MCF 10A (cell line): ENCODE data around the gene SSNA1. TPM values are rescaled to one million over a fixed set of nuclear protein-coding genes. Genes with fewer than 3 reads are reported as not detected.
"Not testable (repeated sequence)": the region's sequence is repeated elsewhere in the genome, so short reads cannot be mapped to it uniquely, and the experiment has no call there.

Experiments used
- BruUV-seq: library from RNA; stranded (reverse); fragments of 400-500 nt; replicated peaks from 2 replicates; lab custom pipeline; 2021; lab: Mats Ljungman, UMichigan
- CTCF ChIA-PET: fragments of 300-600 bp; sonication (Branson Sonifier 250); formaldehyde crosslinking; extraction: SDS; loops from one replicate; lab custom pipeline; 2021; ENCODE audit warnings: antibody characterized with exemption, inconsistent platforms; lab: Yijun Ruan, JAX
- POLR2A ChIA-PET: fragments of 300-600, 350-650 bp; sonication (Branson Sonifier 250); formaldehyde crosslinking; extraction: SDS; loops from one replicate; lab custom pipeline; 2020; ENCODE audit warnings: antibody characterized with exemption, inconsistent platforms; lab: Yijun Ruan, JAX
- DNase-seq: peaks from one replicate; pipeline ENCODE4 v3.0.0-alpha.2; 2018; ENCODE audit not compliant: unreplicated experiment
- H3K27ac Mint-ChIP-seq: one replicate; pipeline ENCODE4 v1.8.0; 2022; ENCODE audit warnings: mild to moderate bottlenecking, low read depth, mixed read lengths; ENCODE audit not compliant: unreplicated experiment
- H3K27me3 Mint-ChIP-seq: one replicate; pipeline ENCODE4 v1.8.0; 2022; ENCODE audit warnings: mixed read lengths; ENCODE audit not compliant: insufficient read depth, unreplicated experiment
- H3K36me3 Mint-ChIP-seq: one replicate; pipeline ENCODE4 v1.8.0; 2022; ENCODE audit warnings: mild to moderate bottlenecking, moderate library complexity, mixed read lengths; ENCODE audit not compliant: insufficient read depth, unreplicated experiment
- H3K4me1 Mint-ChIP-seq: one replicate; pipeline ENCODE4 v1.8.0; 2022; ENCODE audit warnings: mixed read lengths; ENCODE audit not compliant: insufficient read depth, unreplicated experiment
- H3K4me3 Mint-ChIP-seq: one replicate; pipeline ENCODE4 v1.8.0; 2022; ENCODE audit warnings: mild to moderate bottlenecking, moderate library complexity, mixed read lengths; ENCODE audit not compliant: unreplicated experiment
- H3K9me3 Mint-ChIP-seq: one replicate; pipeline ENCODE4 v1.8.0; 2022; ENCODE audit warnings: mixed read lengths; ENCODE audit not compliant: unreplicated experiment
- intact Hi-C: fragments of 100-400 bp; cut with micrococcal nuclease; formaldehyde crosslinking; loops from 2 replicates; pipeline ENCODE4 v1.14.1; 2022
- total RNA-seq: library from RNA; stranded (reverse); gene quantifications from 2 replicates; pipeline ENCODE4 v1.2.3, GENCODE V29; 2022
- TF ChIP-seq, protein P1 (sequence below): fragments of 200-600 bp; IDR thresholded peaks from one replicate; pipeline ENCODE4 v1.8.0; 2022; ENCODE audit warnings: antibody characterized with exemption, mild to moderate bottlenecking; ENCODE audit not compliant: unreplicated experiment

The SSNA1 gene
- total RNA-seq, 1 experiment from 2014 or later: 81.4 TPM

DNA sequence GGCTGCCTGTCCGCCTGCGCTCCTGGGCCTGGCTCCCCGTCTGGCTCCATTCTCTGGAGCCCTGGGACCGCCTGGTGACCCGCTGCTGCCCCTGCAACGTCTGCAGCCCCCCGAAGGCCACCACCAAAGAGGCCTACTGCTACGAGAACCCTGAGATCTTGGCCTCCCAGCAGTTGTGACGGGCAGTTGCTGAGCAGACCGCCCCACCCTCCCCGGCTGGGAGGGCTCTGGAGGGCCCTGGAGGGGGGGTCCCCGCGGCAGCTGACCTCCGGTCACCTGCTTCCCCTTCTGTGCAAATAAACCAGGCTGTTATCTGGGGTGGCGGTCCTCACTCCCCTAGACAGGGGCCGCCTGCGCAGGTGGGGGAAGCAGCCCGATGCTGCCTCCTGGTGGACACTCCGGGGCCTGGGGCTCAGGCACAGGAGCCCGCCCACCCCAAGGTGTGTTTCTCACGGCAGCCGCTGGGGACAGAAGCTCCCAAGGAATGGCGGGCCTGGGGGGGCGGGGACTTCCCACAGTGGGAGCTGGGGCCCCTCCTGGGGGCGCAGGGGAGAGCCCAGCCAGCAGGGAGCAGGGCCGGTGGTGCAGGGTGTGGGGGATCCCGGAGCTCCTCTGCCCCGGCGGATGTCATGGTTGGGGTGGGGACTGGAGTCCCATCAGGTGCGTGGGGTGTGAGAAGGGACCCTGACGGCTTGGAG lies 47.9 kb downstream of the SSNA1 start:
- CTCF ChIA-PET: interaction anchor here (0.6 to 3.5 kb wide), 33 partner anchors 9 to 369 kb away, joined by 3 to 36 read pairs (median 4); partner anchors contain the start of genes ANAPC2, CYSRT1, EXD3 and NELFB
- BruUV-seq: no TSS peak
- TF ChIP-seq, protein P1, sequence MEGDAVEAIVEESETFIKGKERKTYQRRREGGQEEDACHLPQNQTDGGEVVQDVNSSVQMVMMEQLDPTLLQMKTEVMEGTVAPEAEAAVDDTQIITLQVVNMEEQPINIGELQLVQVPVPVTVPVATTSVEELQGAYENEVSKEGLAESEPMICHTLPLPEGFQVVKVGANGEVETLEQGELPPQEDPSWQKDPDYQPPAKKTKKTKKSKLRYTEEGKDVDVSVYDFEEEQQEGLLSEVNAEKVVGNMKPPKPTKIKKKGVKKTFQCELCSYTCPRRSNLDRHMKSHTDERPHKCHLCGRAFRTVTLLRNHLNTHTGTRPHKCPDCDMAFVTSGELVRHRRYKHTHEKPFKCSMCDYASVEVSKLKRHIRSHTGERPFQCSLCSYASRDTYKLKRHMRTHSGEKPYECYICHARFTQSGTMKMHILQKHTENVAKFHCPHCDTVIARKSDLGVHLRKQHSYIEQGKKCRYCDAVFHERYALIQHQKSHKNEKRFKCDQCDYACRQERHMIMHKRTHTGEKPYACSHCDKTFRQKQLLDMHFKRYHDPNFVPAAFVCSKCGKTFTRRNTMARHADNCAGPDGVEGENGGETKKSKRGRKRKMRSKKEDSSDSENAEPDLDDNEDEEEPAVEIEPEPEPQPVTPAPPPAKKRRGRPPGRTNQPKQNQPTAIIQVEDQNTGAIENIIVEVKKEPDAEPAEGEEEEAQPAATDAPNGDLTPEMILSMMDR: peak; percentile 98
- Mint-ChIP-seq H3K4me1 (no peaks in the 10 kb centered on the region), H3K27me3 (no peaks in the 10 kb centered on the region), H3K9me3 (no peaks in the 10 kb centered on the region), H3K27ac (no peak overlapping the region), H3K4me3 (no peak overlapping the region), H3K36me3 (peaks cover 21% of the 10 kb centered on the region)
- POLR2A ChIA-PET: interaction anchor here (1.0 to 1.8 kb wide), 5 partner anchors 11 to 107 kb away, joined by 4 to 16 read pairs (median 4); partner anchors contain the start of genes ANAPC2, CYSRT1, SSNA1 and TPRN
- DNase-seq: peak; percentile 81
- intact Hi-C loops: no loop called here

DNA sequence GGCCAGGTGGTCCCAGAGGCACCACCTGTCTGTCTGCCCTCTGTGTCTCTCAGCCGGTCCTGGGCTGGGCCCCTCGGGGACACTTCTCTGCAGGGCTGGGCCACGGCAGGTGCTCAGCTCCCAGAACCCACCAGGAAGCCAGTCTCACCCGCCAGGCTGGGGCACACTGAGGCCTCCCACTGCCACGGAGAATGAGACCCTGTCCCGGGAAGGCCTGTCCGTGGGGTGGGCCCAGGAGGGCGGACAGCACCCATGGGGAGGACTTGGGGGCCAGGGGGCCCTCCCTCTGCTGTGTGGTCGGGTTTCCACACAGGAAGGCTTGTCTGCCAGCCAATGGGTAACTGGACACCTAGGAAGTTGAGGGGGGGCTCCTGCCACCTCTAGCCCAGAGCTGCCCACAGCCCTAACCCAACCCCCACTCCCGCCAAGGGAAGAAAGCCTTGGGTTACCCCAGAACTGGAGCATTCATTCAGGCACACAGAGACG lies 48.5 kb downstream of the SSNA1 start:
- DNase-seq: no peak
- no TSS peak for BruUV-seq
- POLR2A ChIA-PET: interaction anchor here (1.0 to 1.8 kb wide), 5 partner anchors 10 to 108 kb away, joined by 4 to 16 read pairs (median 4); partner anchors contain the start of genes ANAPC2, CYSRT1, SSNA1 and TPRN
- H3K4me1 Mint-ChIP-seq: no peaks in the 10 kb centered on the region
- TF ChIP-seq, protein P1: no peak
- CTCF ChIA-PET: interaction anchor here (0.6 to 3.5 kb wide), 33 partner anchors 8 to 369 kb away, joined by 3 to 36 read pairs (median 4); partner anchors contain the start of genes ANAPC2, CYSRT1, EXD3 and NELFB
- H3K4me3 Mint-ChIP-seq: no peak overlapping the region
- no peaks in the 10 kb centered on the region for H3K27me3 Mint-ChIP-seq
- no peaks in the 10 kb centered on the region for H3K9me3 Mint-ChIP-seq
- no peak overlapping the region for H3K27ac Mint-ChIP-seq
- H3K36me3 Mint-ChIP-seq: peaks cover 26% of the 10 kb centered on the region
- intact Hi-C loops: no loop called here

DNA sequence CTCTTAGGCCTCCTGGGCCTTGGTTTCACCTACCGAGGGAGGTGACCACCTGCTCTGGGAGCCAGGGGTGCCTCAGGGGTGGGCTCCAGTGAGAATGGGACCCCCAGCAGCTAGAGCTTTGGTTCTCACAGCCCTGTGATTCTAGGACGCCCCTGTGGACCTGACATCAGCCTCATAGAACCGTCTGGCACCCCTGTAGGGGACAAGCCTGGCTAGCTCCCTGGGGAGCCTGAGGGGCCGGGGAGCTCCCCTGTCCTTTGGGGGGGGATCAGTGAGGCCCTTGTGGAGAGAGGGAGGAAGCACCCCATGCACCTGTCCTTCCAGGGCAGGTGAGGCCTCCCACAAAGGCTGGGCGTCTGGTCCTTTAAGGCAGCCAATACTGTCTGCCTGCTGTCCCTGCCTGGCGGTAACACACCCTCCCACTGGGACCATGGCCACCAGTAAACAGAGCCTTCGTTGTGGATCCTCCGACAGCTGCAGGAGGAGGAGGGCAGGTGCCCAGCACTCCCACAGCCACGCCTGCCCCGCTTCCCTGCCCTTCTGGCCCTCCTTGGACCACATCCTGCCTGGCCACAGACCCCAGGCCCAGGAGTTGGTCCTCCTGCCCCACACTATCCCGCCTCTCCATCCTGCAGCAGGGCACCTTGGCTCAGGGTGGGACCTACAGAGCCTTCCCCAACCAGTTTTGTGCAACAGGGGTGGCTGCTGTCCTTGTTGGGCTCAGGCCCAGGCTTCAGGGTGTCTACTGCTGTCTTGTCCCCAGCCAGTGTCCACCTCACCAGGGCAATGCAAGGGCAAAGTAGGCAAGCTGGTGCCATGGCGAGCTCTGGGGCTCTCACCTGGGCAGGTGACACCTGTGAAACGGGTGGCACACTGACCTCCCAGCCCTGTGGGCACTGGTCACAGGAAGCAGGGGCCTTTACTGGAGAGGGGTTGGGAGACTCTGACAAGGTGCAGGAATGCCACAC lies 49.6 kb downstream of the SSNA1 start:
- H3K27me3 Mint-ChIP-seq: no peaks in the 10 kb centered on the region
- H3K9me3 Mint-ChIP-seq: no peaks in the 10 kb centered on the region
- H3K4me3 Mint-ChIP-seq: no peak overlapping the region
- intact Hi-C loops: no loop called here
- no peaks in the 10 kb centered on the region for H3K4me1 Mint-ChIP-seq
- POLR2A ChIA-PET: interaction anchor here (0.6 to 1.8 kb wide), 2 partner anchors 17 to 49 kb away, joined by 3 to 16 read pairs; partner anchors contain the start of genes ANAPC2, NELFB and SSNA1
- DNase-seq: no peak
- H3K27ac Mint-ChIP-seq: no peak overlapping the region
- TF ChIP-seq, protein P1: no peak
- BruUV-seq: no TSS peak
- H3K36me3 Mint-ChIP-seq: peaks cover 37% of the 10 kb centered on the region
- CTCF ChIA-PET: interaction anchor here (0.5 to 3.5 kb wide), 12 partner anchors 7 to 193 kb away, joined by 3 to 36 read pairs (median 4); partner anchors contain the start of genes CYSRT1, MAN1B1, NPDC1 and RNF208

DNA sequence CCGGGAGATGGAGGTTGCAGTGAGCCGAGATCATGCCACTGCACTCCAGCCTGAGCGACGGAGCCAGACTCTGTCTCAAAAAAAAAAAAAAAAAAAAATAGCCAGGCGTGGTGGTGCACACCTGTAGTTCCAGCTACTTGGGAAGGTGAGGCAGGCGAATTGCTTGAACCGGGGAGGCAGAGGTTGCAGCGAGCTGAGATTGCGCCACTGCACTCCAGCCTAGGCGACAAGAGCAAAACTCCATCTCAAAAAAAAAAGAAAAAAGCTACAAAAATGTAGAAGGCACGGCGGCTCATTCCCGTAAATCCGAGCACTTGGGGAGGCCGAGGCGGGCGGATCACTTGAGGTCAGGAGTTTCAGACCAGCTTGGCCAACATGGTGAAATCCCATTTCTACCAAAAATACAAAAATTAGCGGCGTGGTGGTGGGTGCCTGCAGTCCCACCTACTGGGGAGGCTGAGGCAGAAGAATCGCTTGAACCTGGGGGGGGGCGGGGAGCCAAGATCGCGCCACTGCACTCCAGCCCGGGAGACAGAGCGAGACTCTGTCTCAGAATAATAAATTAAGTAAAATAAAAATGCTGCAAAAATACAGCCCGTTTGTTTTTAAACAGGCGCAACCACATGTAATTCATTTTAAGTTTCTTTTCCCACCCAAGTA lies 51.2 kb downstream of the SSNA1 start:
- DNase-seq, H3K27me3 Mint-ChIP-seq, H3K9me3 Mint-ChIP-seq, H3K27ac Mint-ChIP-seq: not testable (repeated sequence)
- CTCF ChIA-PET: interaction anchor here (0.7 to 3.5 kb wide), 5 partner anchors 13 to 153 kb away, joined by 3 to 36 read pairs (median 3); partner anchors contain the start of genes CYSRT1, MAN1B1, RNF208 and RNF224
- peaks cover 52% of the 10 kb centered on the region for H3K36me3 Mint-ChIP-seq
- POLR2A ChIA-PET: interaction anchor here (0.6 to 8.6 kb wide), 18 partner anchors 10 to 511 kb away, joined by 3 to 118 read pairs (median 10); partner anchors contain the start of genes ANAPC2, CYSRT1, MAN1B1 and NDOR1
- intact Hi-C loops: loop anchor here (2.0 kb wide), 1 partner anchor 51 kb away; the partner anchor contains the start of genes ANAPC2 and SSNA1
- peaks cover 15% of the 10 kb centered on the region for H3K4me1 Mint-ChIP-seq
- TSS peak; percentile 65 for BruUV-seq
- H3K4me3 Mint-ChIP-seq: peak overlapping the region; percentile 80
